Kidney (tissue), 14 donors: ENCODE measurements around the gene TRAF3. TPM values are rescaled to one million over a fixed set of nuclear protein-coding genes. Genes with fewer than 3 reads are reported as not detected.
"Not testable (repeated sequence)": the region's sequence is repeated elsewhere in the genome, so short reads cannot be mapped to it uniquely, and the experiment has no call there.

Source experiments
- DNase-seq, 5 donors: peaks; one replicate each; pipeline ENCODE4 v3.0.0-alpha.2; 2013 to 2020
- FAIRE-seq: peaks from 2 replicates; lab custom pipeline; 2012; peaks lifted over from hg19 to GRCh38; lab: Jason Lieb, UNC
- H3K27ac ChIP-seq, 2 donors: one replicate each; pipeline ENCODE4 v1.7.0; 2013; ENCODE audit warnings: low read depth in 2 of 2, low read length in 2 of 2, inconsistent platforms in 1 of 2
- H3K27me3 ChIP-seq: one replicate; pipeline ENCODE4 v1.7.1; 2013; ENCODE audit warnings: low read length, inconsistent platforms; ENCODE audit not compliant: control insufficient read depth, insufficient read depth
- H3K36me3 ChIP-seq, 3 donors: one replicate each; pipeline versions ENCODE4 v1.7.0 to v1.7.1; 2013; ENCODE audit warnings: low read length in 3 of 3, control low read depth in 1 of 3, inconsistent platforms in 1 of 3; ENCODE audit not compliant: insufficient read depth in 3 of 3, control insufficient read depth in 2 of 3
- H3K4me1 ChIP-seq, 3 donors: one replicate each; pipeline versions ENCODE4 v1.7.0 to v1.7.1; 2013; ENCODE audit warnings: low read length in 3 of 3, inconsistent platforms in 1 of 3, low read depth in 1 of 3; ENCODE audit not compliant: control insufficient read depth in 2 of 3, insufficient read depth in 2 of 3
- H3K4me3 ChIP-seq, 3 donors: one replicate each; pipeline versions ENCODE4 v1.7.0 to v1.8.1; 2013; ENCODE audit warnings: low read length in 3 of 3, control low read depth in 1 of 3, inconsistent platforms in 1 of 3
- H3K9ac ChIP-seq, 3 donors: one replicate each; pipeline versions ENCODE4 v1.7.0 to v1.7.1; 2013; ENCODE audit warnings: low read length in 3 of 3, control low read depth in 1 of 3, inconsistent platforms in 1 of 3
- H3K9me3 ChIP-seq, 3 donors: one replicate each; pipeline versions ENCODE4 v1.7.0 to v1.7.1; 2013; ENCODE audit warnings: low read length in 3 of 3, control low read depth in 1 of 3, inconsistent platforms in 1 of 3; ENCODE audit not compliant: control insufficient read depth in 2 of 3, insufficient read depth in 1 of 3
- intact Hi-C: fragments of 100-400 bp; cut with DNase I; formaldehyde crosslinking; loops from one replicate; pipeline ENCODE4 v1.11.1; 2022
- polyA plus RNA-seq: library from polyadenylated mRNA; stranded (reverse); fragments of 350-450 nt; fragmentation: Illumina TruSeq; extraction: RNeasy Lipid Tissue Mini Kit (QIAGEN cat#74804); gene quantifications from one replicate; pipeline ENCODE4 v1.2.3, GENCODE V29; 2014; ENCODE audit warnings: low read depth, low replicate concordance; ENCODE audit not compliant: insufficient read depth
- total RNA-seq: library from RNA; stranded (reverse); fragmentation: NEBNext Ultra II Directional; extraction: Animal tissue kit (Norgen Biotek cat#: 25700); gene quantifications from one replicate; pipeline ENCODE4 v1.2.1, GENCODE V29; 2021
- TF ChIP-seq, protein P1 (sequence below): IDR thresholded peaks from 3 replicates; pipeline ENCODE4 v1.5.1; 2012; ENCODE audit warnings: mild to moderate bottlenecking, moderate library complexity, borderline replicate concordance; ENCODE audit not compliant: insufficient read depth; ENCODE audit errors: extremely low read depth
- donor health status: control.
- donor health status: control.
- donor health status: control.
- donor health status: control.
- donor health status: control.
- donor health status: DM: yes; HTN: yes; CAD: no.
- donor health status: Normal renal cell carcinoma (clear cell type).

Gene TRAF3
- total and polyA plus RNA-seq, 2 donors from 2014 or later = 5.2 to 35.4 TPM

DNA sequence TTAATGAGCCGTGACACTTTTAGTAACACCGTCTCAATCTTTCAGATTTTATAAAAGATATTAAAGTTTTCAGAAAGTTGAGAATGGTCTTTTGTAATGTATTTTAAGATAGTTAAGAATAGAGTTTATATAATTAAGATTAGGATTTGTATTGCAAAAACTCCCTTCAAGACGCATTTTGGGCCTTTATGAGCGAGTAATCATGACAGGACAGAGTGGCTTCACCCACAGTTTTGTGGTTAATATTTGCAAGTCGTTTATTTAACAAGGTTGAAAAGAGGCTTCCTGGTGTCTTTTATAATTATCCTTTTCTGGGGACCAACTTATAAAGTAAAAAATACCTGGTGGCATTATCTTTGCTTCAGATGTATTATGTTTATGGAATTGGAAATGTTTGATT is 44.0 kb downstream of the TRAF3 start:
- Histone ChIP-seq H3K9me3 (no peaks in the 10 kb centered on the region), H3K9ac (no peak overlapping the region), H3K4me1 (peaks cover 0 to 5% (median 4%) of the 10 kb centered on the region in 3 donors), H3K27ac (no peak overlapping the region), H3K4me3 (no peak overlapping the region), H3K27me3 (no peaks in the 10 kb centered on the region), H3K36me3 (no peaks in the 10 kb centered on the region)
- FAIRE-seq (no peak), DNase-seq (no peak)
- TF ChIP-seq, protein P1, sequence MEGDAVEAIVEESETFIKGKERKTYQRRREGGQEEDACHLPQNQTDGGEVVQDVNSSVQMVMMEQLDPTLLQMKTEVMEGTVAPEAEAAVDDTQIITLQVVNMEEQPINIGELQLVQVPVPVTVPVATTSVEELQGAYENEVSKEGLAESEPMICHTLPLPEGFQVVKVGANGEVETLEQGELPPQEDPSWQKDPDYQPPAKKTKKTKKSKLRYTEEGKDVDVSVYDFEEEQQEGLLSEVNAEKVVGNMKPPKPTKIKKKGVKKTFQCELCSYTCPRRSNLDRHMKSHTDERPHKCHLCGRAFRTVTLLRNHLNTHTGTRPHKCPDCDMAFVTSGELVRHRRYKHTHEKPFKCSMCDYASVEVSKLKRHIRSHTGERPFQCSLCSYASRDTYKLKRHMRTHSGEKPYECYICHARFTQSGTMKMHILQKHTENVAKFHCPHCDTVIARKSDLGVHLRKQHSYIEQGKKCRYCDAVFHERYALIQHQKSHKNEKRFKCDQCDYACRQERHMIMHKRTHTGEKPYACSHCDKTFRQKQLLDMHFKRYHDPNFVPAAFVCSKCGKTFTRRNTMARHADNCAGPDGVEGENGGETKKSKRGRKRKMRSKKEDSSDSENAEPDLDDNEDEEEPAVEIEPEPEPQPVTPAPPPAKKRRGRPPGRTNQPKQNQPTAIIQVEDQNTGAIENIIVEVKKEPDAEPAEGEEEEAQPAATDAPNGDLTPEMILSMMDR = no peak
- intact Hi-C loops = no loop called here

DNA sequence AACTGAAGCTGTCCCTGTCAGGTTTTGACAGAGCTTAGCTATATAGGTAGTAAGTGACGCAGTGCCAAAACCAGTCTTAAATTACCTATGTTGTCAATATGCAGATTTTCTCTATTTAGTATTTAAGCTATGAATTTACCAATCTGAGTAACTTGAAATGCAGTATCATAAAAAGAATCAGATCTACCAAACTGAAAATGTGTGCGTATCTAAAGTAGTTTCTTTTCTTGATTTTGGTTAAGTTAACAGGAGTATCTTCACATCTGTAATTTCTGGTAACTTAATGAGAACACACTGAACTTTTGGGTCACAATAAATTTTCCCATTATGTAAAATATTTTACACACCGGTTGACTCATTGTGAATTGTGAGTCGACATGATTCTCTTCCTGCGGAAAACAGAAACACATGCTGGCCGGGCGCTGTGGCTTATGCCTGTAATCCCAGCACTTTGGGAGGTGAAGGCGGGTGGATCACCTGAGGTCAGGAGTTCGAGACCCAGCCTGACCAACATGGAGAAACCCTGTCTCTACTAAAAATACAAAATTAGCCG is 45.1 kb downstream of the TRAF3 start:
- TF ChIP-seq, protein P1 = no peak
- peaks cover 0 to 5% (median 4%) of the 10 kb centered on the region in 3 donors for H3K4me1 ChIP-seq
- no peak overlapping the region for H3K27ac ChIP-seq
- H3K4me3 ChIP-seq = no peak overlapping the region
- no peaks in the 10 kb centered on the region for H3K9me3 ChIP-seq
- no peaks in the 10 kb centered on the region for H3K36me3 ChIP-seq
- intact Hi-C loops = no loop called here
- no peak for DNase-seq
- no peaks in the 10 kb centered on the region for H3K27me3 ChIP-seq
- FAIRE-seq = no peak
- H3K9ac ChIP-seq = no peak overlapping the region

DNA sequence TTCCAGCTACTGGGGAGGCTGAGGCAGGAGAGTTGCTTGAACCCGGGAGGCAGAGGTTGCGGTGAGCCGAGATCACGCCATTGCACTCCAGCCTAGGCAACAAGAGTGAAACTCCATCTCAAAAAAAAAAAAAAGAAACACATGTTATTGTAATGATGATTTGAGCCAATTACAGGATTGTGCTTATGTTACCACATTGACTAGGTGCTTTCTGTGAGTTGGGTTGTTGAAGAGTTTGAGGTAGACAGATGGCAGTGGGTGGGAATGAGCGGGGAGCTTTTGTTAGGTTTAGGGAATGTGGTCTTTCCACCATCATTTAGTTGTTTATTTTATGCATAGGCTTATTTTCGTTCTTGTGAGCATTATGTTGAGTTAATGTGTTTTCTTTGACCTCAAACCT is 45.6 kb downstream of the TRAF3 start:
- DNase-seq, H3K4me3 ChIP-seq, H3K9ac ChIP-seq, H3K27me3 ChIP-seq, intact Hi-C loops, H3K9me3 ChIP-seq, FAIRE-seq, H3K27ac ChIP-seq, H3K36me3 ChIP-seq, H3K4me1 ChIP-seq: not testable (repeated sequence)

DNA sequence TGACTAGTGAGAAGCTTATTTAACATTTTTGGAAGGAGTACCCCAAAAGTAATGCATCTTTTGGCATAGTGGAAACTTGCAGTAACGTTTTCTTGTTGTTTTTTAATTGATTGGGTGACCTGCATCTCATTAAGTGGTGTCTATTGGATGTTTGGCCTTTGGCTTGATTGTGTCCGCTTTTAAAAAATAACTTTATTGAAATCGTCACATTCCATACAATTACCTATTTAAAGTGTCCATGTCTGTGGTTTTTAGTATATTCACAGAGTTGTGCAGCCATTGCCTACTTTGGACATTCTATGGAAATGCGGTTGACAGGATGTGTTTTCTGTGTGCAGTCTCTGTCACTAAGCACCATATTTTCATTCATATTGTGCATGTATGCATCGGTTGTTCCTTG is 46.3 kb downstream of the TRAF3 start:
- no peak for DNase-seq
- Histone ChIP-seq H3K9me3 (no peaks in the 10 kb centered on the region), H3K4me1 (peaks cover 0 to 3% (median under 1%) of the 10 kb centered on the region in 3 donors), H3K27ac (no peak overlapping the region), H3K9ac (no peak overlapping the region), H3K4me3 (no peak overlapping the region), H3K36me3 (no peaks in the 10 kb centered on the region), H3K27me3 (no peaks in the 10 kb centered on the region)
- TF ChIP-seq, protein P1 = no peak
- FAIRE-seq = no peak
- intact Hi-C loops = no loop called here
